SK-N-SH treated with all-trans-retinoic acid at 6 μM for 48 hours (cell line): Measurements from ENCODE around the gene KCNMB2.

Experiments
- ATAC-seq: fragments of 200-7000 bp; cut with Tn5 transposase; 3 replicates; pipeline ENCODE4 v1.9.1; 2020; ENCODE audit warnings: mild to moderate bottlenecking, moderate library complexity
- ARNTL ChIP-seq: fragments of 450-650 bp; formaldehyde crosslinking; IDR thresholded peaks from 2 replicates; pipeline ENCODE4 v1.5.0; 2020; ENCODE audit warnings: low read depth, mild to moderate bottlenecking, moderate library complexity, borderline replicate concordance
- BACH2 ChIP-seq: fragments of 250-450 bp; sonication (Bioruptor Pico); IDR thresholded peaks from 2 replicates; pipeline ENCODE4 v1.9.0; 2021; ENCODE audit warnings: mild to moderate bottlenecking, borderline replicate concordance
- CREB5 ChIP-seq: fragments of 250-450 bp; sonication (Bioruptor Pico); IDR thresholded peaks from 2 replicates; pipeline ENCODE4 v1.5.1; 2020; ENCODE audit warnings: low read depth, mild to moderate bottlenecking, moderate library complexity
- CSDC2 ChIP-seq: fragments of 250-450 bp; sonication (Bioruptor Pico); IDR thresholded peaks from 2 replicates; pipeline ENCODE4 v1.5.0; 2020; ENCODE audit warnings: mild to moderate bottlenecking, moderate library complexity
- GLIS3 ChIP-seq: fragments of 250-450 bp; sonication (Bioruptor Pico); IDR thresholded peaks from 2 replicates; pipeline ENCODE4 v1.5.0; 2020; ENCODE audit warnings: mild to moderate bottlenecking, moderate library complexity
- ISL1 ChIP-seq: fragments of 250-450 bp; sonication (Bioruptor Pico); IDR thresholded peaks from 2 replicates; pipeline ENCODE4 v2.1.2; 2022; ENCODE audit warnings: mild to moderate bottlenecking, moderate library complexity
- PATZ1 ChIP-seq: fragments of 250-450 bp; sonication (Bioruptor Pico); IDR thresholded peaks from 2 replicates; pipeline ENCODE4 v1.8.0; 2020; ENCODE audit warnings: mild to moderate bottlenecking, moderate library complexity, borderline replicate concordance
- POU6F1 ChIP-seq: fragments of 250-450 bp; sonication (Bioruptor Pico); IDR thresholded peaks from 2 replicates; pipeline ENCODE4 v1.8.0; 2021; ENCODE audit warnings: low read depth, mild to moderate bottlenecking, moderate library complexity, borderline replicate concordance
- PPARA ChIP-seq: fragments of 250-450 bp; sonication (Bioruptor Pico); IDR thresholded peaks from 2 replicates; pipeline ENCODE4 v1.5.0; 2020; ENCODE audit warnings: mild to moderate bottlenecking, borderline replicate concordance
- RARB ChIP-seq: fragments of 250-450 bp; sonication (Bioruptor Pico); IDR thresholded peaks from 2 replicates; pipeline ENCODE4 v1.8.0; 2021; ENCODE audit warnings: mild to moderate bottlenecking, moderate library complexity
- SNAI2 ChIP-seq: fragments of 250-450 bp; sonication (Bioruptor Pico); IDR thresholded peaks from 2 replicates; pipeline ENCODE4 v1.5.0; 2020; ENCODE audit warnings: mild to moderate bottlenecking, moderate library complexity
- TCF4 ChIP-seq: fragments of 250-450 bp; sonication (Bioruptor Pico); IDR thresholded peaks from 2 replicates; pipeline ENCODE4 v1.8.0; 2021; ENCODE audit warnings: mild to moderate bottlenecking, moderate library complexity, borderline replicate concordance
- TOX ChIP-seq: fragments of 250-450 bp; sonication (Bioruptor Pico); IDR thresholded peaks from 2 replicates; pipeline ENCODE4 v1.8.0; 2021; ENCODE audit warnings: mild to moderate bottlenecking, moderate library complexity, borderline replicate concordance
- TSHZ2 ChIP-seq: fragments of 250-450 bp; sonication (Bioruptor Pico); IDR thresholded peaks from 2 replicates; pipeline ENCODE4 v1.5.0; 2020; ENCODE audit warnings: mild to moderate bottlenecking, moderate library complexity
- ZC3H10 ChIP-seq: fragments of 250-450 bp; sonication (Bioruptor Pico); IDR thresholded peaks from 2 replicates; pipeline ENCODE4 v1.5.1; 2021; ENCODE audit warnings: mild to moderate bottlenecking, moderate library complexity
- ZFP3 ChIP-seq: fragments of 250-450 bp; sonication (Bioruptor Pico); IDR thresholded peaks from 2 replicates; pipeline ENCODE4 v1.5.0; 2020; ENCODE audit warnings: mild to moderate bottlenecking, moderate library complexity
- ZFP30 ChIP-seq: fragments of 450-650 bp; formaldehyde crosslinking; IDR thresholded peaks from 2 replicates; pipeline ENCODE4 v1.5.0; 2022; ENCODE audit warnings: mild to moderate bottlenecking, moderate library complexity
- ZNF565 ChIP-seq: fragments of 450-650 bp; formaldehyde crosslinking; conservative IDR thresholded peaks from 2 replicates; pipeline ENCODE4 v1.5.0; 2020; ENCODE audit warnings: low read depth, mild to moderate bottlenecking, moderate library complexity
- ZNF70 ChIP-seq: fragments of 450-650 bp; formaldehyde crosslinking; IDR thresholded peaks from 2 replicates; pipeline ENCODE4 v1.5.0; 2020; ENCODE audit warnings: mild to moderate bottlenecking, moderate library complexity
- ZNF8 ChIP-seq: fragments of 450-650 bp; formaldehyde crosslinking; IDR thresholded peaks from 2 replicates; pipeline ENCODE4 v1.5.0; 2020; ENCODE audit warnings: mild to moderate bottlenecking, moderate library complexity

KCNMB2 gene

GRCh38 chr3:178500631-178501030, 35.6 kb upstream of the KCNMB2 start (continued):
- TF ChIP-seq CREB5 (CRISPR knock-in tag), result no peak

GRCh38 chr3:178504128-178504527, 32.1 kb upstream of the KCNMB2 start:
- ATAC-seq, result no peak
- TF ChIP-seq ZFP30 (CRISPR knock-in tag), result no peak
- TF ChIP-seq CREB5 (CRISPR knock-in tag), result no peak
- no peak for TF ChIP-seq ZFP3 (CRISPR knock-in tag)
- no peak for TF ChIP-seq TCF4 (CRISPR knock-in tag)
- TF ChIP-seq BACH2 (CRISPR knock-in tag), result no peak
- no peak for TF ChIP-seq PPARA
- TF ChIP-seq ISL1 (CRISPR knock-in tag), result no peak
- no peak for TF ChIP-seq TOX (CRISPR knock-in tag)
- no peak for TF ChIP-seq ZNF70
- TF ChIP-seq CSDC2 (CRISPR knock-in tag), result no peak
- no peak for TF ChIP-seq RARB (CRISPR knock-in tag)

GRCh38 chr3:178505832-178506231, 30.4 kb upstream of the KCNMB2 start:
- no peak for ATAC-seq
- TF ChIP-seq TSHZ2 (peak; percentile 44; the same call in 1 of the 2 replicates), ISL1 (CRISPR knock-in tag) (peak; percentile 44), TCF4 (CRISPR knock-in tag) (peak; percentile 50; the same call in 1 of the 2 replicates), ZNF70 (no peak)
- TF ChIP-seq, all 23 proteins: peak for 3

GRCh38 chr3:178507507-178508442, 28.5 kb upstream of the KCNMB2 start:
- TF ChIP-seq ZC3H10 (CRISPR knock-in tag), result no peak
- no peak for TF ChIP-seq TOX (CRISPR knock-in tag)
- TF ChIP-seq CREB5 (CRISPR knock-in tag), result no peak
- TF ChIP-seq POU6F1 (CRISPR knock-in tag), result no peak
- TF ChIP-seq SNAI2, result no peak
- no peak for TF ChIP-seq PATZ1 (CRISPR knock-in tag)
- TF ChIP-seq CSDC2 (CRISPR knock-in tag), result no peak
- TF ChIP-seq ZNF8, result no peak
- no peak for TF ChIP-seq ZFP3 (CRISPR knock-in tag)
- no peak for TF ChIP-seq TCF4 (CRISPR knock-in tag)
- no peak for TF ChIP-seq PPARA
- TF ChIP-seq ZFP30 (CRISPR knock-in tag), result no peak
- no peak for TF ChIP-seq GLIS3 (CRISPR knock-in tag)
- no peak for TF ChIP-seq ARNTL (CRISPR knock-in tag)
- TF ChIP-seq ZNF70, result no peak
- no peak for TF ChIP-seq ZNF565

More at GRCh38 chr3:178507507-178508442, 28.5 kb upstream of the KCNMB2 start:
- no peak for ATAC-seq
